GM12891 (cell line): ENCODE measurements around the gene FLNA.

Source experiments
- POLR2A ChIP-seq: IDR thresholded peaks from 2 replicates; pipeline ENCODE4 v1.6.1; 2011; ENCODE audit warnings: low read depth, low read length, control low read depth
- POLR2AphosphoS5 ChIP-seq: IDR thresholded peaks from 2 replicates; pipeline ENCODE4 v1.6.1; 2011; ENCODE audit warnings: low read depth, low read length, control low read depth

DNA sequence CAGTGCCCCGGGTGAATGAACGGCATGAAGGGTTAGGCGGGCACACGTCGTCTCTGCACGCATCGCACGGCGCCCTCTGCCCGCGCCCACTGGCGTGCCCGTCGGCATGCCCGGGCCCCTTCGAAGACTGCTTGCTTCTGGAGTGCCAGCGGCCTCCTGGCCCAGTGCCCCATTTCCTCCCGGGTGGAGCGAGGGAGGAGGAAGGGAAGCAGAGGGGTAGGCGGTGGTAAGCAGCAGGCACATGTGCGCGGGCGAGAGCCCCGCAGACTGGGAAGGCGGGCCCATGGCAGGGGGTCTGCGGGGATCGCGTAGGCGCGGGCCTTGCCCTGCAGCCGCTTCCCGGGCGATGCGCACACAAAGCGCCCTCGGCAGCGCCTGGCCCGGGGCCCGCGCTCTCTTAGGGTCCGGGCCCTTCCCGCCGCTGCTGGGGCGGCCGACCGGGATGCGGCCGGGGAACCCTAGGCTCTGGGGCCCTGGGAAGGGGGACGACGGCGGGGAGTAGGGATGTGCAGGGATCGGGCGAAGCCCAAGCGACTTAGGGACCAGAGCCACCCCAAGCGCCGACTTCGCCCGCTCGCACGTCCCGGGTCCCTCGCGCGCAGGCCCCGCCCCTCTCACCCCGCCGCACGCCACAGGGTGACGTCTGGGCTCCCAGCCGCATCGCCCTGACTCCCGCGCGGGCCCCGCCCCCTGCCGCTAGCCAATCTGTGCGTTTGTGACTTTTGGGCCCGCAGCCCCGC, 3.8 kb upstream of the FLNA start:
- TF ChIP-seq POLR2AphosphoS5 (no peak; the same call in 1 of the 2 replicates), POLR2A (0 out of 2 replicates have a peak, but pooled peaks have one; percentile 24)
